Measurements from ENCODE around the gene MOCOS. TPM values are rescaled to one million over a fixed set of nuclear protein-coding genes. Genes with fewer than 3 reads are reported as not detected.

The MOCOS gene
- total and polyA plus RNA-seq, 2 experiments from 2014 or later = 3.1 to 8.6 TPM

DNA sequence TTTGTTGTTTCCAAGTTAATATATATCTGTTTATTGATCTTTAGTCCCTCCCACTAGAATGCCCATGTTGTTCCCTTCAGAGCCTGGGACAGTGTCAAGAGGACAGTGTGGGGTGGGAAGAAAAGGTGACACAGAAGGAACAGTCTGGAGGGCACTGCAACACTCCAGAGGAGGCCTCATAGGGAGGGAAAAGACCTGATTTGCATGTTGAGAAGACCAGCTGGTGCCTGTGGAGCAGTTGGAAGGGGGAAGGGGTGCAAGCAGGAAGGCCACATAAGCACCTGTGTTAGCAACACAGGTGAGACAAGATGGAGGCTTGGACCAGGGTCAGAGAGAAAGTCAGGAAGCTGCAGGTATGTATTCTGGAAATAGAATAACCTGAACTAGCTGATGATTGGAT lies 62.1 kb downstream of the MOCOS start:
- Histone ChIP-seq H3K9me3 (ENCODE audit: low read depth) (peaks cover 8% of the 10 kb centered on the region), H3K4me2 (no peak overlapping the region), H4K20me1 (ENCODE audit: insufficient read depth, poor library complexity, severe bottlenecking) (no peaks in the 10 kb centered on the region), H3K4me3 (no peak overlapping the region), H3K27ac (no peak overlapping the region), H3K36me3 (replicated peaks; ENCODE audit: insufficient read depth, low read depth) (no peaks in the 10 kb centered on the region), H3K79me2 (no peaks in the 10 kb centered on the region), H3K4me1 (ENCODE audit: insufficient read depth) (no peaks in the 10 kb centered on the region), H2AFZ (no peak overlapping the region), H3K9me2 (replicated peaks; ENCODE audit: insufficient read depth) (no peaks in the 10 kb centered on the region), H3K27me3 (no peaks in the 10 kb centered on the region)
- no peak for TF ChIP-seq EZH2 (IDR thresholded peaks at IDR 0.05; ENCODE audit: borderline replicate concordance)
- TF ChIP-seq, protein P1, sequence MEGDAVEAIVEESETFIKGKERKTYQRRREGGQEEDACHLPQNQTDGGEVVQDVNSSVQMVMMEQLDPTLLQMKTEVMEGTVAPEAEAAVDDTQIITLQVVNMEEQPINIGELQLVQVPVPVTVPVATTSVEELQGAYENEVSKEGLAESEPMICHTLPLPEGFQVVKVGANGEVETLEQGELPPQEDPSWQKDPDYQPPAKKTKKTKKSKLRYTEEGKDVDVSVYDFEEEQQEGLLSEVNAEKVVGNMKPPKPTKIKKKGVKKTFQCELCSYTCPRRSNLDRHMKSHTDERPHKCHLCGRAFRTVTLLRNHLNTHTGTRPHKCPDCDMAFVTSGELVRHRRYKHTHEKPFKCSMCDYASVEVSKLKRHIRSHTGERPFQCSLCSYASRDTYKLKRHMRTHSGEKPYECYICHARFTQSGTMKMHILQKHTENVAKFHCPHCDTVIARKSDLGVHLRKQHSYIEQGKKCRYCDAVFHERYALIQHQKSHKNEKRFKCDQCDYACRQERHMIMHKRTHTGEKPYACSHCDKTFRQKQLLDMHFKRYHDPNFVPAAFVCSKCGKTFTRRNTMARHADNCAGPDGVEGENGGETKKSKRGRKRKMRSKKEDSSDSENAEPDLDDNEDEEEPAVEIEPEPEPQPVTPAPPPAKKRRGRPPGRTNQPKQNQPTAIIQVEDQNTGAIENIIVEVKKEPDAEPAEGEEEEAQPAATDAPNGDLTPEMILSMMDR (IDR thresholded peaks at IDR 0.05; ENCODE audit: poor library complexity) = no peak
- no peak for TF ChIP-seq EZH2phosphoT487 (IDR thresholded peaks at IDR 0.05; ENCODE audit: low read depth, severe bottlenecking, unreplicated experiment)
- DNase-seq (ENCODE audit: low spot score) = no peak

DNA sequence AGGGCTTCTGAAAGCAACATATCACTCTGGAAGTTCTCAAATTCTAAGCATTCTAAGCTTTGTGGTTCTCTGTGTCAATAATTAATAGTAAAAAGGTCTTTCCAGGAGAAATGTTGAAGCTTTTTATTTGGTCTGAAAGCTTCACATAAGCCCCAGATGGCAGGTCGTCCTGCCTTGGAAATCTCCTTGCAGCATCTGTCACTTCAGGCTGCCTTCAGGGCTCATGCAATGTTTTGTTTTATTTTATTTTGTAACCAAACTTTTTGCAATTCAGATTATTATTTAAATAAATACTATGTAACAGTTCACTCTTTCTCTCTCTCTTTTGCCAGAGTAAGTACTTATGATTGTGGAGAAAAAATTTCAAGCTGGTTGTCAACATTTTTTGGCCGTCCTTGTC lies 63.5 kb downstream of the MOCOS start:
- no peak overlapping the region for H3K4me2 ChIP-seq
- no peak overlapping the region for H3K4me3 ChIP-seq
- no peaks in the 10 kb centered on the region for H3K27me3 ChIP-seq
- H2AFZ ChIP-seq = no peak overlapping the region
- no peaks in the 10 kb centered on the region for H4K20me1 ChIP-seq (ENCODE audit: insufficient read depth, poor library complexity, severe bottlenecking)
- no peaks in the 10 kb centered on the region for H3K9me2 ChIP-seq (replicated peaks; ENCODE audit: insufficient read depth)
- no peak overlapping the region for H3K27ac ChIP-seq
- WGBS (ENCODE audit: low lambda C conversion rate, missing lambda C conversion rate) = 67% methylated on average over 2 of the region's 2 CpGs
- H3K9me3 ChIP-seq (ENCODE audit: low read depth) = no peaks in the 10 kb centered on the region
- H3K36me3 ChIP-seq (replicated peaks; ENCODE audit: insufficient read depth, low read depth) = no peaks in the 10 kb centered on the region
- TF ChIP-seq EZH2 (IDR thresholded peaks at IDR 0.05; ENCODE audit: borderline replicate concordance) = no peak
- no peaks in the 10 kb centered on the region for H3K79me2 ChIP-seq
- DNase-seq (ENCODE audit: low spot score) = no peak
- no peaks in the 10 kb centered on the region for H3K4me1 ChIP-seq (ENCODE audit: insufficient read depth)

DNA sequence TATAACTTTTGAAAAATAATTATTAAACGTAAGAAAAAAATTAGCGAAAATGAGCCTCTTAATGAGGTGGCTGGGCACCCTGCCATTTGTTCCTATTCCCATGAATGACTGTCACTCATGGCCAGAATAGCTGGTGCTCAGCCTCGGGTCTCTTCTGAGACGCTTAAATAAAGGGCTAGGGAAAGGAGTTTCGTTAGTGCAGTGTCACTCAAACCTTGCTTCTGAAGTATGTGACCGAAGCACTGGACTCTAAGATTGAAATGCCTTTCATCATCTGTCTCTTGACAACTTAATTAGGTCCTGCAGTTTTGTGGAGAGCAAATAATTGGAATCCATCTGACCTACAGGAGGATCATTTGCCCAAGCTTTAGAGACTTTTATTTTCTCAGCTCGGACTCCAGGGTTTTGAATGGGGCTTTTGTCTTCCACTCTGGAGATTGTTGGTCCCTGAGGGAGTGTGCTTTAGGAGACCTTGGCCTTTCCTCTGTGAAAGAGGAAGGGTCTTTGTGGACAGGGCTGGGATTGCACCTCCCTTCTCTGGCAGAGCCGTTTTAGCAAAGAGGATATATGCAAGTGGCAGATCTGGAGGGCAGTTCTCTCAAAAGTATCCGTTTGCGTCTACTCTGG lies 67.9 kb downstream of the MOCOS start:
- Histone ChIP-seq H3K9me2 (replicated peaks; ENCODE audit: insufficient read depth) (no peaks in the 10 kb centered on the region), H3K27ac (no peak overlapping the region), H3K79me2 (no peaks in the 10 kb centered on the region), H3K4me1 (ENCODE audit: insufficient read depth) (no peaks in the 10 kb centered on the region), H3K27me3 (no peaks in the 10 kb centered on the region), H3K4me3 (no peak overlapping the region), H3K36me3 (replicated peaks; ENCODE audit: insufficient read depth, low read depth) (no peaks in the 10 kb centered on the region), H3K9me3 (ENCODE audit: low read depth) (no peaks in the 10 kb centered on the region), H3K4me2 (no peak overlapping the region), H4K20me1 (ENCODE audit: insufficient read depth, poor library complexity, severe bottlenecking) (no peaks in the 10 kb centered on the region), H2AFZ (no peak overlapping the region)
- 80% methylated on average over 10 of the region's 10 CpGs for WGBS (ENCODE audit: low lambda C conversion rate, missing lambda C conversion rate)
- no peak for DNase-seq (ENCODE audit: low spot score)
- TF ChIP-seq EZH2phosphoT487 (IDR thresholded peaks at IDR 0.05; ENCODE audit: low read depth, severe bottlenecking, unreplicated experiment) (no peak), EZH2 (IDR thresholded peaks at IDR 0.05; ENCODE audit: borderline replicate concordance) (no peak)
- TF ChIP-seq, protein P1 (IDR thresholded peaks at IDR 0.05; ENCODE audit: poor library complexity) = no peak

DNA sequence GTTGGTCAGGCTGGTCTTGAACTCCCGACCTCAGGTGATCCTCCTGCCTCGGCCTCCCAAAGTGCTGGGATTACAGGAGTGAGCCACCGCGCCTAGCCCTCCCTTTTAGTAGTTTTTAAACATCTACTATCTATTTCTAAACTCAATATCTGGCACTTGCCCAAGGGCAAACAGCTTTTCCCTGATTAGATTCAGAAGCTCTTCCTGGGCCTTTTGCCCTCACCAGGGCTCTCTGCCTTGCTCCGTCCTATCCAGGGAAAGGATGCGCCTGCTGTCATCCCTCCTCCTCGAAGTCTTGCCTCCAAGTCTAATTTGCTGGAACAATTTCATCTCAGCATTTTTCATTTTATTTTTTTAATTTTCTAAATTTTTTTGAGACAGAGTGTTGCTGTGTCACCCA lies 68.8 kb downstream of the MOCOS start:
- Histone ChIP-seq H3K79me2 (no peaks in the 10 kb centered on the region), H3K4me2 (no peak overlapping the region), H3K4me3 (no peak overlapping the region), H3K27me3 (no peaks in the 10 kb centered on the region), H3K9me3 (ENCODE audit: low read depth) (no peaks in the 10 kb centered on the region), H3K4me1 (ENCODE audit: insufficient read depth) (no peaks in the 10 kb centered on the region), H3K9me2 (replicated peaks; ENCODE audit: insufficient read depth) (no peaks in the 10 kb centered on the region), H4K20me1 (ENCODE audit: insufficient read depth, poor library complexity, severe bottlenecking) (no peaks in the 10 kb centered on the region), H3K27ac (no peak overlapping the region), H2AFZ (no peak overlapping the region), H3K36me3 (replicated peaks; ENCODE audit: insufficient read depth, low read depth) (no peaks in the 10 kb centered on the region)
- TF ChIP-seq EZH2 (IDR thresholded peaks at IDR 0.05; ENCODE audit: borderline replicate concordance) (no peak), EZH2phosphoT487 (IDR thresholded peaks at IDR 0.05; ENCODE audit: low read depth, severe bottlenecking, unreplicated experiment) (no peak)
- TF ChIP-seq, protein P1 (IDR thresholded peaks at IDR 0.05; ENCODE audit: poor library complexity) = no peak
- 94% methylated on average over 7 of the region's 7 CpGs for WGBS (ENCODE audit: low lambda C conversion rate, missing lambda C conversion rate)
- DNase-seq (ENCODE audit: low spot score) = no peak
